Activated T-cell treated with anti-CD3 and anti-CD28 coated beads, Interleukin-2, amount 50 U/mL, for 72 hours (primary cell): Measurements from ENCODE around the gene SAYSD1. TPM values are rescaled to one million over a fixed set of nuclear protein-coding genes. Genes with fewer than 3 reads are reported as not detected.
"Not testable (repeated sequence)": the region's sequence is repeated elsewhere in the genome, so short reads cannot be mapped to it uniquely, and the experiment has no call there.

Experiments used
- ATAC-seq, 2 donors: fragments of 150-1000 bp; cut with Tn5 transposase; replicated peaks in 1 of 2; 2 replicates each; pipeline ENCODE4 v1.10.0; 2021; ENCODE audit warnings: moderate library complexity in 2 of 2, mild to moderate bottlenecking in 1 of 2
- DNase-seq, 2 donors: peaks; one replicate each; pipeline ENCODE4 v3.0.0; 2021 to 2022; ENCODE audit warnings: mixed read lengths in 1 of 2
- H3K27ac Mint-ChIP-seq: one replicate; pipeline ENCODE4 v1.8.0; 2022; ENCODE audit warnings: mild to moderate bottlenecking, moderate library complexity, mixed read lengths
- H3K27me3 Mint-ChIP-seq: one replicate; pipeline ENCODE4 v1.8.0; 2022; ENCODE audit warnings: low read depth, mixed read lengths
- H3K36me3 Mint-ChIP-seq, 2 donors: one replicate each; pipeline ENCODE4 v1.8.0; 2022; ENCODE audit warnings: mixed read lengths in 2 of 2, mild to moderate bottlenecking in 1 of 2; ENCODE audit not compliant: insufficient read depth in 2 of 2
- H3K4me1 Mint-ChIP-seq: one replicate; pipeline ENCODE4 v1.8.0; 2022; ENCODE audit warnings: low read depth, mixed read lengths
- H3K4me3 Mint-ChIP-seq, 2 donors: one replicate each; pipeline ENCODE4 v1.8.0; 2022; ENCODE audit warnings: mild to moderate bottlenecking in 2 of 2, mixed read lengths in 2 of 2, moderate library complexity in 2 of 2
- H3K9me3 Mint-ChIP-seq, 2 donors: one replicate each; pipeline ENCODE4 v1.8.0; 2022; ENCODE audit warnings: mixed read lengths in 2 of 2
- total RNA-seq, 2 donors: library from RNA; stranded (reverse); gene quantifications; one replicate each; pipeline ENCODE4 v1.2.3, GENCODE V29; 2022

The SAYSD1 gene
- total RNA-seq: 10 to 100 TPM; 21.0 to 22.0 TPM

DNA sequence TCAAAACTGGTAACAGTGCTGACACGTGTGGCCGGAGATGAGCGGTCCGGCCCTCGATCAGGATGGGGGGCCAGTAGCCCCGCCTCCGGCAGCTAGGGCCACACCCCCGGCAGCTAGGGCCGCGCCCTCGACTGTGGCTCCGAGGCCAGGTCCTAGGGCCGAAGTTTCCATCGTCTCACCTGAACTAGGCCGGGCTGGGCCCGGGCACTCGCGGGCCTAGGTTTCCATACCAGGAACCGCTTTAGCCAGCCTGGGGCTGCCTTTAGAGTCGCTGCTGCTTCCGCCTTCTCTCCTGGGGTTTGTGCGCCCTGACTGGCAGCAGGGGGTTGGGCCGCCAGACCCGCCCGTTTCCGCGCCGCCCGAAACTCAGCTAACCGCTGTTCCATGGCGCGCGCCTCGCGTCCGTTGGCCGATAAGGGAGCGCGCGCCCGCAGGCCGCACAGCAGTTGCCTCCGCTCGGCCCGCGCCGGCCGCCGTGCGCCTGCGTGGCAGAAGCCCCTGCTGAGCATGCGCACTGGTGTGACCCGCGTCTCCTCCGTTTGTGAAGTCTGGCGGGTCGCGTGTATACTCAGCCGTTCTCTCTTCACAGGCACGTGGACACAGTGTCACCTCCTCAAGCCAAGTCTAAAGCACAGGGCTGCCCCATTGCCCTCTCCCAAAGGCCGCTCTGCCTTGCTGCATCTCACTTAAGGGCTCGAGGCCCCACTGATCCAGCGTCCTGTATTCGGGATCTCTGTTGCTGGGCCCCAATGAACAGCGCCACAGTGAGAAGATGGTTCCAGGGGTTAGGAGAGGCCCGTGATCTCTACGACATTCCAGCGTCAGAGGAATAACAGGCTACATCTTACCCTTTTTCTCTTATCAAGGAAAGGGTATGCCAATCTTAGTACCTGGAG is at the start of gene SAYSD1:
Gene SAYSD1 (minus strand): TSS at position 483 of the 896 bp plus-strand sequence. CDS start 97 bp downstream, at position 386.
- peak within 1 kb of the TSS; percentile 89 to 99 for H3K4me3 Mint-ChIP-seq
- H3K4me1 Mint-ChIP-seq: peaks cover 70% of the 10 kb centered on the region
- ATAC-seq: peak; percentile 83 to 88
- H3K27ac Mint-ChIP-seq: peak within 1 kb of the TSS; percentile 98
- H3K27me3 Mint-ChIP-seq: no peaks in the 10 kb centered on the region
- DNase-seq: peak; percentile 95
- H3K9me3 Mint-ChIP-seq: peaks cover 0 to 3% of the 10 kb centered on the region in 2 donors
- peaks cover 2 to 5% of the 10 kb centered on the region in 2 donors for H3K36me3 Mint-ChIP-seq

DNA sequence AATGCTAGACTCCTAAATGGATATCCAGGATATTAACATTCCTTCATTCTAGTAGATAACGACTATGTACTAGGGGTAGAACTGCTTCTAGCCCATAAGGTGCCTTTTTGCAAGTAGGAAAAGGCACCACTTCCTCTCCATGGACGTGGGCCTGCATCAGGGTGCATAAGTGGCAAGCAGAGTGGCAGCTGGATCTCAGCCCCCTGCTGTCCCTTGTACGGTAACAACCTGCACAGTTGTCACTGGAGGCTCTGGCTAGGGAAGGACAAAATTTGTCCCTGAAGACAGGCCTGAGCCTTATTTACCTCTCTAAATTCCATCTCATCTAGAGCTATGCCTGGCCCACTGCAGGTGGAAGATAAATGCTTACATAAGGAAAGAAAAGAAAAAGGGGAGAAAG is 42.5 kb upstream of the SAYSD1 start:
- peak overlapping the region in 1 of 2 donors; percentile 18 for H3K4me3 Mint-ChIP-seq
- peaks cover 0 to 2% of the 10 kb centered on the region in 2 donors for H3K9me3 Mint-ChIP-seq
- peaks cover 4 to 10% of the 10 kb centered on the region in 2 donors for H3K36me3 Mint-ChIP-seq
- no peak overlapping the region for H3K27ac Mint-ChIP-seq
- peaks cover 38% of the 10 kb centered on the region for H3K4me1 Mint-ChIP-seq
- H3K27me3 Mint-ChIP-seq: no peaks in the 10 kb centered on the region
- DNase-seq (no peak), ATAC-seq (no peak)

DNA sequence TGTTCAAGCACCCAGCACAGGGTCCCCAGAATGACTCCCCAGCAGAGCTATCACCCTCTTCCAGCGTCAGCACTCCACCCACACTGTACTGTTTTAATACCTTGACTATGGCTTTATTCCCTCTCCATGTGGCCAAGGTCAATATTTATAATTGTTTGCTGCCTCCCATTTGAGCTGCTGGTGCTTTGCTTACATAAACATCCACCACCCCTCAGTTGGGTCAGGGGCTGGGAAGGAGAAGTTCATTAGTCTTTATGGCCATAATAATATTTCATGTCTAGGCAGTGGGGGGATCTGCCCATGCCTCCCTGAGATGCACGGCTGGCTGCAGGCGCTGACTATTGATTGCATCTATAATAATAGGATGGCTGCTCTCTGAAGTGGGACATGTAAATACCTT is 41.8 kb upstream of the SAYSD1 start:
- Mint-ChIP-seq H3K27ac (no peak overlapping the region), H3K4me3 (peak overlapping the region in 1 of 2 donors; percentile 7), H3K4me1 (peaks cover 45% of the 10 kb centered on the region), H3K27me3 (no peaks in the 10 kb centered on the region), H3K36me3 (peaks cover 4 to 10% of the 10 kb centered on the region in 2 donors), H3K9me3 (peaks cover 0 to 2% of the 10 kb centered on the region in 2 donors)
- DNase-seq (no peak), ATAC-seq (no peak)

- peaks cover 0 to 2% of the 10 kb centered on the region in 2 donors for H3K9me3 Mint-ChIP-seq
- peak overlapping the region; percentile 22 for H3K27ac Mint-ChIP-seq
- DNase-seq: no peak
- H3K4me1 Mint-ChIP-seq: peaks cover 58% of the 10 kb centered on the region
- H3K4me3 Mint-ChIP-seq: peak overlapping the region in 1 of 2 donors; percentile 10
- no peak for ATAC-seq
- peaks cover 2% of the 10 kb centered on the region for H3K27me3 Mint-ChIP-seq
- H3K36me3 Mint-ChIP-seq: peaks cover under 1 to 6% of the 10 kb centered on the region in 2 donors
These were observed 39.7 kb upstream of the SAYSD1 start for GRCh38 chr6:39154705-39155104.

DNA sequence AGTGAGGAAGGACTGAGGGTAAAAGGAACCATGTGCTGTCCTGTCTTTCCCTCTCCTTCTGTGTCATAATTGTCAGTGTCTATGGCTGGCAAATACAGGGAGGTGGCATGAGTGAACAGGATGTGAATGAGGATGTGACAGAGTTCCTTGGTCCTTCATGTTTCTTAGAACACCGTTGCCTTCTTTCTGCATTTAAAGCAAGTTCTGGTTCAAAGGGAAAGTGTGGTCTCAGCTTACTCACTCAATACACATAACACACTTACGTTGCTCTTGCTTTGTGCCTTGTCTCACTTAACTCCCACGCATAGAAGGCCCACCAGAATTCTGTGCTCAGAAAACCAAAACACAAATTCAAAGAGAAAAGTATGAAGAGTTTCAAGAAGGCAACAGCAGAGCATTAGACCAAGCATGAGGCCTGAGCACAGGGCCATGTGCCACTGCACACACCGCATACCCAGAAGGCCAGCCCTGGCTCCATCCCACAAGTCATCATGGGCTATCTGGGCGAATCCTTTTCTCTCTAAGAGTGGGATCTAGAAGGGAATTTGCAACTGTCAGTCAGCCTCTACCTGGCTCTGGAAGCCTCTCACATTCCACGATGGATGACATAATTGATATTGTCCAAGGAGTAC is 38.9 kb upstream of the SAYSD1 start:
- peaks cover 64% of the 10 kb centered on the region for H3K4me1 Mint-ChIP-seq
- H3K36me3 Mint-ChIP-seq: peaks cover 0 to 3% of the 10 kb centered on the region in 2 donors
- peak; percentile 46 to 60 for DNase-seq
- no peaks in the 10 kb centered on the region for H3K9me3 Mint-ChIP-seq
- H3K27ac Mint-ChIP-seq: peak overlapping the region; percentile 1
- ATAC-seq: peak; percentile 93 to 97
- H3K27me3 Mint-ChIP-seq: peaks cover 8% of the 10 kb centered on the region
- H3K4me3 Mint-ChIP-seq: peak overlapping the region; percentile 0 to 6

DNA sequence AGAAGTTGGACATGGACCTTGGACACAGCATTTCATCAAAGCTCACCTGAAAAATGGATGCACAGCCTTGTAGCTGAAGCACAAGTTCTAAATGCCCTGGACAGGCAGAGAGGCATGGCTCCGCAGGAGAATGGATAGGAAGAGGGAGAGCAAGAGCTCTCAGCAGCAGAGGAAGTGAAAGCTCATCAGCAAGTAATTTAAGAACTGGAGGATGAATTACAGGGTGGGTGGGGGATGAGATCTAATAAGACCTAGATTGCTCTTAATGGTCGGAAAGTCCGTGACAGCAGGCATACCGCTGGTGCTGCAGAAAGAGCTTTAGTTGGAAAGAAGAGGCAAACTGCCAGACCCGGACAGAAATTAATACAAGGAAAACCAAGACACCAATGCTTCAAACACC is 37.3 kb upstream of the SAYSD1 start:
- Mint-ChIP-seq H3K36me3 (no peaks in the 10 kb centered on the region), H3K4me3 (peak overlapping the region; percentile 11 to 27), H3K27me3 (peaks cover 8% of the 10 kb centered on the region), H3K4me1 (peaks cover 62% of the 10 kb centered on the region), H3K27ac (no peak overlapping the region), H3K9me3 (no peaks in the 10 kb centered on the region)
- DNase-seq: no peak
- no peak for ATAC-seq

DNA sequence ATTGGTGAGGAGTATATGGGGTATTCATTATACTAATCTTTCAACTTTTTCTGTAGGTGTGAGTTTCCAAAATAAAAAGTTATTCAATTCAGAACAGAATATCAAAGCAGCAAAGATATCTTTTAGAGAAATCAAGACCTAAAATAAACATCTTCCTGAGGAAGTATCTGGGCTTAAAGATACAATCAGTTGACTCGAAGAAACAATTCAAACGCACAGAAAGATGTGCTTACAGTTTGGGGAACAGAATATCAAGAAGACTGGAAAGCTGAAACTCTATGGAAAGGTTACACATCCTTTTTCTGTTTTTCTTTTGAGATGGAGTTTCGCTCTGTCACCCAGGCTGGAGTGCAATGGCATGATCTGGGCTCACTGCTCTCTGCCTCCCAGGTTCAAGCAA is 36.2 kb upstream of the SAYSD1 start:
- no peaks in the 10 kb centered on the region for H3K36me3 Mint-ChIP-seq
- ATAC-seq: no peak
- no peak overlapping the region for H3K27ac Mint-ChIP-seq
- peaks cover 8% of the 10 kb centered on the region for H3K27me3 Mint-ChIP-seq
- no peak for DNase-seq
- H3K9me3 Mint-ChIP-seq: no peaks in the 10 kb centered on the region
- H3K4me1 Mint-ChIP-seq: peaks cover 63% of the 10 kb centered on the region
- H3K4me3 Mint-ChIP-seq: no peak overlapping the region

GRCh38 chr6:39144481-39145173 is 29.6 kb upstream of the SAYSD1 start:
- H3K4me1 Mint-ChIP-seq: peaks cover 38% of the 10 kb centered on the region

DNA sequence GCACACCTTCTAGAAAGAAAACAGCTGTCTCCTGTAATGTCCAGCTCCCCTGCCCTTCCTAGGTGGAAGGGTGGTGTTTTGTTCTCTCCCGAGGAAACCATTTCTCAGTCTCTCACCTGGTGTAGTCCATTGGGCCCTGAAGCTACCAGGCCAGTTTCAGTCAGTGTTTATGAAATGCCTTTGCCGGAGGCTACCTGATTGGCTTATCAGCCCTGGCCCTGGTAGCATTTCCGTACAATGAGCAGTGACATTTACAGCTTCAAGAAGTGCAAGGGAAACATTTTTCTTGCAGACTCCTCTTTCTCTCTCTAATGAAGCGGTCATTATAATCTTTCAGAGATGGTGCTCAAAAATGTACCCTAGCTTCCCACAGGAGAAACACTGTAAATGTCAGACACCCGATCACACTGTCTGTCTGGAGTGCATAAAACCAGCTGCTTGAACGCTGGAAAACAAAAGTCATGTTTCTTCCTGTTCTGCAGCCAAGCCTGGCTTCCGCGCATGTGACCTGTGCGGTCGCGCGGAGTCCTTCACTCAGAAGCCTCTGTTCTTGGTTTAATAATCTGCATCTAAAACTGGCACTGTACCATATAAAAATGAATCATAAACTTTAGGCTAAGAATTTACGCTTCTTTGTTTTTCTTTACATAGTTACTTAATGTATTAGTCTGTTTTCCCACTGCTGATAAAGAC is 28.4 kb upstream of the SAYSD1 start:
- H3K27me3 Mint-ChIP-seq: peaks cover 8% of the 10 kb centered on the region
- H3K9me3 Mint-ChIP-seq: peaks cover 0 to 7% of the 10 kb centered on the region in 2 donors
- ATAC-seq: peak; percentile 52 to 59

More at GRCh38 chr6:39144481-39145173, 29.6 kb upstream of the SAYSD1 start:
- Mint-ChIP-seq H3K9me3 (peaks cover 0 to 7% of the 10 kb centered on the region in 2 donors), H3K36me3 (peaks cover 2 to 11% of the 10 kb centered on the region in 2 donors), H3K27ac (no peak overlapping the region), H3K4me3 (no peak overlapping the region), H3K27me3 (peaks cover 13% of the 10 kb centered on the region)
- ATAC-seq (no peak), DNase-seq (no peak)

GRCh38 chr6:39140556-39141167 is 25.7 kb upstream of the SAYSD1 start:
- peaks cover 13% of the 10 kb centered on the region for H3K27me3 Mint-ChIP-seq
- H3K9me3 Mint-ChIP-seq: peaks cover 6 to 9% of the 10 kb centered on the region in 2 donors
- no peak overlapping the region for H3K27ac Mint-ChIP-seq
- DNase-seq: no peak
- ATAC-seq: no peak
- no peak overlapping the region for H3K4me3 Mint-ChIP-seq
- H3K4me1 Mint-ChIP-seq: peaks cover 25% of the 10 kb centered on the region
- H3K36me3 Mint-ChIP-seq: peaks cover 2 to 14% of the 10 kb centered on the region in 2 donors

More for the DNA sequence above, 28.4 kb upstream of the SAYSD1 start:
- peak in 1 of 2 donors; percentile 31 for DNase-seq
- Mint-ChIP-seq H3K27ac (no peak overlapping the region), H3K4me1 (peaks cover 33% of the 10 kb centered on the region), H3K36me3 (peaks cover 2 to 15% of the 10 kb centered on the region in 2 donors), H3K4me3 (peak overlapping the region; percentile 43 to 60)

DNA sequence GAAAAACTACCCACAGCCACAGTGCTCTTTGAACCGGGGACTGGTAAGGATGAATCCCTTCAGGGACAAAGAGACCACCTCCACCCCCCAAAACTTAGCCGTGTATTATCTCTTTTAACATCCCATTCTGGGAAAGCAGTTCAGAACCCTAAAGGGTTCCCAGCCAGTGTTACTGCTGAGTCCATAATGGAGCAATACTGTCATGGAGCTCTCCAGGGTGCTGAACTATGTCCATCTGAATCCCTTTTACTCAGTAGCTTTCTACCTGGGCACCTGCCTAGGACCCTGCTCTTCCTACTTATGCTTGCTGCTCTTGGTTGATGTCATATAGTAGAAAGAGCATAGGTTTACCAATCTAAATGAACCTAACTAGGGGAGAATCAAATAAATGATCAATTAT is 22.3 kb upstream of the SAYSD1 start:
- Mint-ChIP-seq H3K4me1 (peaks cover 9% of the 10 kb centered on the region), H3K36me3 (peaks cover 0 to 4% of the 10 kb centered on the region in 2 donors), H3K27ac (no peak overlapping the region), H3K4me3 (no peak overlapping the region), H3K9me3 (peaks cover 3 to 6% of the 10 kb centered on the region in 2 donors), H3K27me3 (peaks cover 13% of the 10 kb centered on the region)
- ATAC-seq (no peak), DNase-seq (peak; percentile 43 to 44)

- not testable (repeated sequence) for H3K9me3 Mint-ChIP-seq, H3K36me3 Mint-ChIP-seq
These were observed 21.2 kb upstream of the SAYSD1 start for GRCh38 chr6:39136207-39136606.

More at GRCh38 chr6:39136207-39136606, 21.2 kb upstream of the SAYSD1 start:
- H3K27me3 Mint-ChIP-seq: peaks cover 12% of the 10 kb centered on the region
- not testable (repeated sequence) for H3K27ac Mint-ChIP-seq, H3K4me3 Mint-ChIP-seq, DNase-seq, H3K4me1 Mint-ChIP-seq, ATAC-seq
